Mucosa of rectum (tissue), 2 donors: ENCODE results near the gene AIFM3.

Experiments used
- H3K27ac ChIP-seq, 2 donors: one replicate each; pipeline ENCODE4 v1.7.0; 2013; ENCODE audit warnings: inconsistent platforms in 2 of 2, low read depth in 2 of 2, low read length in 2 of 2
- H3K27me3 ChIP-seq, 2 donors: one replicate each; pipeline ENCODE4 v1.7.0; 2013; ENCODE audit warnings: low read length in 2 of 2; ENCODE audit not compliant: control insufficient read depth in 2 of 2, insufficient read depth in 2 of 2
- H3K36me3 ChIP-seq, 2 donors: one replicate each; pipeline ENCODE4 v1.7.0; 2013; ENCODE audit warnings: low read length in 2 of 2; ENCODE audit not compliant: control insufficient read depth in 2 of 2, insufficient read depth in 2 of 2
- H3K4me1 ChIP-seq, 2 donors: one replicate each; pipeline ENCODE4 v1.7.0; 2013; ENCODE audit warnings: low read length in 2 of 2, mild to moderate bottlenecking in 1 of 2; ENCODE audit not compliant: control insufficient read depth in 2 of 2, insufficient read depth in 2 of 2
- H3K4me3 ChIP-seq, 2 donors: one replicate each; pipeline ENCODE4 v1.7.0; 2013; ENCODE audit warnings: low read length in 2 of 2
- H3K9ac ChIP-seq, 2 donors: one replicate each; pipeline ENCODE4 v1.7.0; 2013; ENCODE audit warnings: low read length in 2 of 2, low read depth in 1 of 2, mild to moderate bottlenecking in 1 of 2
- H3K9me3 ChIP-seq, 2 donors: one replicate each; pipeline ENCODE4 v1.7.0; 2013; ENCODE audit warnings: low read length in 2 of 2; ENCODE audit not compliant: control insufficient read depth in 2 of 2
- donor health status: healthy.
- donor health status: Normal muscosa, but diverticular disease.

Gene AIFM3

GRCh38 chr22:20990184-20991180 lies 23.4 kb downstream of the AIFM3 start:
- Histone ChIP-seq H3K36me3 (peaks cover 25 to 31% of the 10 kb centered on the region in 2 donors), H3K9me3 (no peaks in the 10 kb centered on the region), H3K4me3 (no peak overlapping the region), H3K9ac (no peak overlapping the region), H3K4me1 (no peaks in the 10 kb centered on the region), H3K27ac (no peak overlapping the region), H3K27me3 (no peaks in the 10 kb centered on the region)

- Histone ChIP-seq H3K4me3 (no peak overlapping the region), H3K9ac (no peak overlapping the region), H3K36me3 (peaks cover 21 to 26% of the 10 kb centered on the region in 2 donors), H3K4me1 (no peaks in the 10 kb centered on the region), H3K27me3 (no peaks in the 10 kb centered on the region), H3K27ac (no peak overlapping the region), H3K9me3 (no peaks in the 10 kb centered on the region)
Measured at GRCh38 chr22:20991252-20992055, 24.4 kb downstream of the AIFM3 start.

- H3K36me3 ChIP-seq = peaks cover 21 to 30% of the 10 kb centered on the region in 2 donors
- no peak overlapping the region for H3K27ac ChIP-seq
Measured at GRCh38 chr22:20992056-20992442, 25.0 kb downstream of the AIFM3 start.

GRCh38 chr22:20992456-20993303 lies 25.6 kb downstream of the AIFM3 start:
- Histone ChIP-seq H3K4me3 (no peak overlapping the region), H3K4me1 (no peaks in the 10 kb centered on the region), H3K36me3 (peaks cover 21 to 34% of the 10 kb centered on the region in 2 donors), H3K27me3 (no peaks in the 10 kb centered on the region), H3K27ac (no peak overlapping the region), H3K9ac (no peak overlapping the region), H3K9me3 (no peaks in the 10 kb centered on the region)

More at GRCh38 chr22:20992056-20992442, 25.0 kb downstream of the AIFM3 start:
- Histone ChIP-seq H3K4me3 (no peak overlapping the region), H3K9ac (no peak overlapping the region), H3K9me3 (no peaks in the 10 kb centered on the region), H3K4me1 (no peaks in the 10 kb centered on the region), H3K27me3 (no peaks in the 10 kb centered on the region)

GRCh38 chr22:20993304-20994127 lies 26.5 kb downstream of the AIFM3 start:
- no peak overlapping the region for H3K9ac ChIP-seq
- peaks cover 18 to 34% of the 10 kb centered on the region in 2 donors for H3K36me3 ChIP-seq
- H3K27ac ChIP-seq = no peak overlapping the region
- no peaks in the 10 kb centered on the region for H3K9me3 ChIP-seq
- no peak overlapping the region for H3K4me3 ChIP-seq
- no peaks in the 10 kb centered on the region for H3K27me3 ChIP-seq
- no peaks in the 10 kb centered on the region for H3K4me1 ChIP-seq

GRCh38 chr22:20994128-20994901 lies 27.3 kb downstream of the AIFM3 start:
- peaks cover 22 to 37% of the 10 kb centered on the region in 2 donors for H3K36me3 ChIP-seq
- H3K27ac ChIP-seq = no peak overlapping the region

GRCh38 chr22:20994902-20995241 lies 27.8 kb downstream of the AIFM3 start:
- Histone ChIP-seq H3K9ac (no peak overlapping the region), H3K4me3 (no peak overlapping the region), H3K27ac (no peak overlapping the region), H3K36me3 (peaks cover 23 to 41% of the 10 kb centered on the region in 2 donors), H3K27me3 (no peaks in the 10 kb centered on the region), H3K9me3 (no peaks in the 10 kb centered on the region), H3K4me1 (no peaks in the 10 kb centered on the region)

More at GRCh38 chr22:20994128-20994901, 27.3 kb downstream of the AIFM3 start:
- H3K4me1 ChIP-seq = no peaks in the 10 kb centered on the region
- H3K9ac ChIP-seq = no peak overlapping the region
- no peaks in the 10 kb centered on the region for H3K9me3 ChIP-seq
- H3K27me3 ChIP-seq = no peaks in the 10 kb centered on the region
- no peak overlapping the region for H3K4me3 ChIP-seq

- H3K9me3 ChIP-seq = no peaks in the 10 kb centered on the region
- peaks cover 23 to 43% of the 10 kb centered on the region in 2 donors for H3K36me3 ChIP-seq
- H3K4me3 ChIP-seq = no peak overlapping the region
- H3K9ac ChIP-seq = no peak overlapping the region
- no peaks in the 10 kb centered on the region for H3K27me3 ChIP-seq
- no peak overlapping the region for H3K27ac ChIP-seq
- H3K4me1 ChIP-seq = peaks cover 4% of the 10 kb centered on the region in 2 donors
Measured at GRCh38 chr22:20995329-20996030, 28.4 kb downstream of the AIFM3 start.
